Activated CD4-positive, alpha-beta T cell treated with anti-CD3 and anti-CD28 coated beads for 36 hours (primary cell): Measurements from ENCODE around the gene MAGI3. TPM values are rescaled to one million over a fixed set of nuclear protein-coding genes. Genes with fewer than 3 reads are reported as not detected.
"Not testable (repeated sequence)": the region's sequence is repeated elsewhere in the genome, so short reads cannot be mapped to it uniquely, and the experiment has no call there.

Experiments used
- ATAC-seq: fragments of 200-7000 bp; cut with Tn5 transposase; one replicate; pipeline ENCODE4 v1.10.0; 2021; ENCODE audit warnings: mild to moderate bottlenecking, moderate library complexity
- CTCF ChIA-PET: fragments of 350-600 bp; sonication (Branson Sonifier 250); formaldehyde crosslinking; loops from one replicate; lab custom pipeline; 2021; ENCODE audit warnings: antibody characterized with exemption; lab: Charles Lee
- POLR2A ChIA-PET: fragments of 350-600 bp; sonication (Branson Sonifier 250); formaldehyde crosslinking; loops from one replicate; lab custom pipeline; 2021; ENCODE audit warnings: antibody characterized with exemption, inconsistent platforms; lab: Charles Lee
- DNase-seq: peaks from one replicate; pipeline ENCODE4 v3.0.0-alpha.2; 2020
- H3K27ac Mint-ChIP-seq: one replicate; pipeline ENCODE4 v1.8.0; 2021; ENCODE audit warnings: mixed read lengths
- H3K27me3 Mint-ChIP-seq: one replicate; pipeline ENCODE4 v1.8.0; 2021; ENCODE audit warnings: mixed read lengths
- H3K36me3 Mint-ChIP-seq: one replicate; pipeline ENCODE4 v1.8.0; 2021; ENCODE audit warnings: low read depth, mixed read lengths
- H3K4me1 Mint-ChIP-seq: one replicate; pipeline ENCODE4 v1.8.0; 2021; ENCODE audit warnings: mixed read lengths
- H3K4me3 Mint-ChIP-seq: one replicate; pipeline ENCODE4 v1.8.0; 2021; ENCODE audit warnings: mild to moderate bottlenecking, moderate library complexity, mixed read lengths
- H3K9me3 Mint-ChIP-seq: one replicate; pipeline ENCODE4 v1.8.0; 2021; ENCODE audit warnings: low read depth, mixed read lengths
- intact Hi-C, 2 experiments: fragments of 100-400 bp; cut with DNase I in 1 of 2; cut with micrococcal nuclease in 1 of 2; formaldehyde crosslinking; loops; one replicate each; pipeline versions ENCODE4 v1.14.2 to v1.15.1; 2022 to 2024; cut with DNase I, micrococcal nuclease
- total RNA-seq, 2 experiments: library from RNA; stranded (reverse); gene quantifications; one replicate each; pipeline ENCODE4 v1.2.3, GENCODE V29; 2021

MAGI3 gene
- total RNA-seq, 2 experiments from 2014 or later = 6.4 to 6.7 TPM

DNA sequence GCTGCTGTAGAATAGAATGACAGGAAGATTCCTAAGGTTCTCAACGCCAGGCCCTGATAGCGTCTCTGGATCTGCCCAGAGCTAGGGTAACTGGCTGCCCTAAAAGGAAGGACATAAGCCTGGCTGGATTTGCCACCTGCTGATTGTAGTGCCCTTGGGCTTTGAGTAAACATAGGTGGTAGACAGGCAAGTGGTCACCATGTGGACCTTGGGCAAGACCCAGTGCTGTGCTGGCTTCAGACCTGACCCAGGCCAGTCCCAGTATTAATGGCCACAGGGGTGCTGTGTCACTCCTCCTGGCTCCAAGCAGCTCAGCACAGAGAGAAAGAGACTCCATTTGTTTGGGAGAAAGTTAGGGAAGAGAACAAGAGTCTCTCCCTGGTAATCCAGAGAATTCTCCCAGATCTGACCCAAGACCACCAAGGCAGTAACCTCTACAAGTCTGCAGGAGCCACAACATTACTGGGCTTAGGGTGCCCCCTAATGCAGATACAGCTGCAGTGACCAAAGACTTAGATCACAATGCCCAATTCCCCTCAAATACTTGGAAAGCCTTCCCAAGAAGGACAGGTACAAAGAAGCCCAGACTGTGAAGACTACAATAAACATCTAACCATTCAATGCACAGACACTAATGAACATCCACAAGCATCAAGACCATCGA is 324.4 kb downstream of the MAGI3 start:
- Mint-ChIP-seq H3K36me3 (peaks cover 34% of the 10 kb centered on the region), H3K27ac (no peak overlapping the region), H3K9me3 (peaks cover 11% of the 10 kb centered on the region), H3K4me1 (peaks cover 3% of the 10 kb centered on the region), H3K4me3 (no peak overlapping the region), H3K27me3 (no peaks in the 10 kb centered on the region)
- DNase-seq (no peak), ATAC-seq (no peak)
- intact Hi-C loops = no loop called here
- ChIA-PET CTCF (interaction anchor here (0.5 to 1.2 kb wide), 3 partner anchors 17 to 245 kb away, joined by 3 to 5 read pairs (median 3); no protein-coding TSS in a partner anchor), POLR2A (no interaction called here)

DNA sequence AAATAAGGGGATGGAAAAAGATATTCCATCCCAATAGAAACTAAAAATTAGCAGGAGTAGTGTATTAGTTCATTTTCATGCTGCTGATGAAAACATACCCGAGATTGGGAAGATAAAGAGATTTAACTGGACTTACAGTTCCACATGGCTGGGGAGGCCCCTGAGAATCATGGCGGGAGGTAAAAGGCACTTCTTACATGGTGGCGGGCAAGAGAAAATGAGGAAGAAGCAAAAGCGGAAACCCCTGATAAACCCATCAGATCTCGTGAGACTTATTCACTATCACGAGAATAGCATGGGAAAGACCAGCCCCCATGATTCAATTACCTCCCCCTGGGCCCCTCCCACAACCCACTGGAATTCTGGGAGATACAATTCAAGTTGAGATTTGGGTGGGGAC is 327.2 kb downstream of the MAGI3 start:
- intact Hi-C loops, CTCF ChIA-PET, H3K27ac Mint-ChIP-seq, ATAC-seq, H3K4me3 Mint-ChIP-seq, H3K27me3 Mint-ChIP-seq, DNase-seq, H3K4me1 Mint-ChIP-seq, POLR2A ChIA-PET: not testable (repeated sequence)
- peaks cover 12% of the 10 kb centered on the region for H3K9me3 Mint-ChIP-seq
- H3K36me3 Mint-ChIP-seq = peaks cover 38% of the 10 kb centered on the region

DNA sequence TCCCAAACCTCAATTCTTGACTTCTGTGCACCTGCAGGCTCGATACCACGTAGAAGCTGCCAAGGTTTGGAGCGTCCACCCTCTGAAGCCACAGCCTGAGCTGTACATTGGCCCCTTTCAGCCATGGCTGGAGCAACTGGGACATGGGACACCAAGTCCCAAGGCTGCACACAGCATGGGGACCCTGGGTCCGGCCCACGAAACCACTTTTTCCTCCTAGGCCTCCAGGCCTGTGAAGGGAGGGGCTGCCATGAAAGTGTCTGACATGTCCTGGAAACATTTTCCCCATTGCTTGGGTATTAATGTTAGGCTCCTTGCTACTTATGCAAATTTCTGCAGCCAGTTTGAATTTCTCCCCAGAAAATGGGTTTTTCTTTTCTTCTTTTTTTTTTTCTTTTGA is 328.3 kb downstream of the MAGI3 start:
- CTCF ChIA-PET, ATAC-seq, intact Hi-C loops, H3K27ac Mint-ChIP-seq, DNase-seq, H3K4me3 Mint-ChIP-seq, POLR2A ChIA-PET, H3K4me1 Mint-ChIP-seq, H3K27me3 Mint-ChIP-seq: not testable (repeated sequence)
- H3K9me3 Mint-ChIP-seq = peaks cover 12% of the 10 kb centered on the region
- H3K36me3 Mint-ChIP-seq = peaks cover 39% of the 10 kb centered on the region

DNA sequence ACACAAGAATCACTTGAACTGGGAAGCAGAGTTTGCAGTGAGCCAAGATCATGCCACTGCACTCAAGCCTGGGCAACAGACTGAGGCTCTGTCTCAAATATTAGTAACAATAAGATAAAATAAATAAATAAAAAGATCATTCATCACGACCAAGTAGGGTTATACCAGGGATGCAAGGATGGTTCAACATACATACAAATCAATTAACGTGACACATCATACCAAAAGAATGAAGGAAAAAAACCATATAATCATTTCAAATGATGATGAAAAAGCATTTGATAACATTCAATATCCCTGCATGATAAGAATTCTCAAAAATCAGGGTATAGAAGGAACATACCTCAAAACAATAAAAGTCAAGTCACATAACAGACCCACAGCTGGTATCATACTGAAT is 330.7 kb downstream of the MAGI3 start:
- Mint-ChIP-seq H3K4me1 (no peaks in the 10 kb centered on the region), H3K27ac (no peak overlapping the region), H3K4me3 (no peak overlapping the region), H3K27me3 (no peaks in the 10 kb centered on the region), H3K9me3 (peaks cover 12% of the 10 kb centered on the region), H3K36me3 (peaks cover 40% of the 10 kb centered on the region)
- intact Hi-C loops = no loop called here
- ChIA-PET CTCF (no interaction called here), POLR2A (no interaction called here)
- ATAC-seq (no peak), DNase-seq (no peak)

DNA sequence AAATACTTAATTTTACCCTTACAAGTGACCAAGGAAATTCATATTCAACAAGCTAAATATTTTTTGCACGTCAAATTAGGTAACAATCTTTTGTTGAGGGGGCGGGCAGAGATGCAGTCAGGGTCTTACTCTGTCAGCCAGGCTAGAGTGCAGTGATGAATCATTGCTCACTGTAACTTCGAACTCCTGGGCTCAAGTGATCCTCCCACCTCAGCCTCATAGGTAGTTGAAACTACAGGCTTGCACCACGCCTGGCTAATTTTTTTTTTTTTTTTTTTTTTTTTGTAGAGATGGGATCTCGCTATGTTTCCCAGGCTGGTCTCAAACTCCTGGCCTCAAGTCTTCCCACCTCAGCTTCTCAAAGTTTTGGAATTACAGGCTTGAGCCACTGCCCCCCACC is 342.5 kb downstream of the MAGI3 start:
- no peak overlapping the region for H3K4me3 Mint-ChIP-seq
- no peaks in the 10 kb centered on the region for H3K27me3 Mint-ChIP-seq
- ChIA-PET POLR2A (interaction anchor here (0.6 kb wide), 1 partner anchor 84 kb away, joined by 5 read pairs; no protein-coding TSS in a partner anchor), CTCF (interaction anchor here (0.6 kb wide), 1 partner anchor 591 kb away, joined by 3 read pairs; no protein-coding TSS in a partner anchor)
- DNase-seq (no peak), ATAC-seq (no peak)
- H3K9me3 Mint-ChIP-seq = no peaks in the 10 kb centered on the region
- peaks cover 8% of the 10 kb centered on the region for H3K4me1 Mint-ChIP-seq
- no peak overlapping the region for H3K27ac Mint-ChIP-seq
- intact Hi-C loops = no loop called here
- peaks cover 16% of the 10 kb centered on the region for H3K36me3 Mint-ChIP-seq

DNA sequence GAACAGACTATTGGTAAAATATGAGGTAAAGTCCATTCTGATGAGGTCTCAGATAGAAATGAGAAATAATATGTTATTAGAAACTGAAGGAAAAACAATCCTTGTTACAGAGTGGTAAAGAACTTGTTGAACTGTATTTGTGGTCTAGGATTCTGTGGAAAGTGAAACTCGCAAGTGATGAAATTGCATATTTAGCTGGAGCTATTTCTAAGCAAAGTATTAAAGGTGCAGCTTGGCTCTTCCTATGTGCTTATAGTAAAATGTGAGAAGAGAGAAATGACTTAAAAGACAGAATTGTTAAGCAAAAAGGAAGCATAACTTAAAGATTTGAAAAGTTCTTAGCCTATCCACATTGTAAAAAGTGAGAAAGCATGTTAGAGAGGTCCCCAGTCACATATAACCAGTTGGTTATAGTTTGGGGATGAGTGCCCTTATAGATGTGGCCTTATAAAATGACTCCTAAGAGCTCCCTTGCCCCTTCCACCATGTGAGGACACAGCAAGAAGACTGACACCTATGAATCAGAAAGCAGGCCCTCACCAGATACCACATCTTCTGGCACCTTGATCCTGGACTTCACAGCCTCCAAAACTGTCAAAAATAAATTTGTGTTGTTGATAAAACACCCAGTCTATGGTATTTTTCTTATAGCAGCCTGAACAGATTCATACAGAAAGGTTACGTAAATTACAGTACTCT is 344.2 kb downstream of the MAGI3 start:
- no peak for DNase-seq
- Mint-ChIP-seq H3K27ac (no peak overlapping the region), H3K9me3 (no peaks in the 10 kb centered on the region), H3K27me3 (no peaks in the 10 kb centered on the region), H3K4me3 (no peak overlapping the region), H3K36me3 (peaks cover 13% of the 10 kb centered on the region), H3K4me1 (peaks cover 8% of the 10 kb centered on the region)
- ChIA-PET CTCF (interaction anchor here (0.7 kb wide), 1 partner anchor 20 kb away, joined by 3 read pairs; no protein-coding TSS in a partner anchor), POLR2A (no interaction called here)
- no peak for ATAC-seq
- intact Hi-C loops = no loop called here
